BJ (cell line): ENCODE data around the gene VGLL4. TPM values are rescaled to one million over a fixed set of nuclear protein-coding genes. Genes with fewer than 3 reads are reported as not detected.

ENCODE experiments used
- CTCF ChIA-PET: fragments of 350-600 bp; formaldehyde crosslinking; extraction: SDS; loops from one replicate; lab custom pipeline; 2021; ENCODE audit warnings: antibody characterized with exemption, inconsistent platforms; lab: Yijun Ruan, JAX
- POLR2A ChIA-PET: fragments of 300-600 bp; sonication (Branson Sonifier 250); formaldehyde crosslinking; extraction: SDS; loops from one replicate; lab custom pipeline; 2021; ENCODE audit warnings: antibody characterized with exemption; lab: Charles Lee
- DNase-seq: peaks from one replicate; pipeline ENCODE4 v3.0.0-alpha.2; 2011; ENCODE audit warnings: low read depth
- H3K27me3 ChIP-seq: 2 replicates; pipeline ENCODE4 v1.6.0; 2011; ENCODE audit warnings: low read length; ENCODE audit not compliant: control insufficient read depth, insufficient read depth
- H3K36me3 ChIP-seq: 2 replicates; pipeline ENCODE4 v1.5.1; 2011; ENCODE audit warnings: low read length; ENCODE audit not compliant: control insufficient read depth, insufficient read depth
- H3K4me3 ChIP-seq: 2 replicates; pipeline ENCODE4 v1.5.1; 2011; ENCODE audit warnings: low read depth, mild to moderate bottlenecking, control low read depth, low read length
- polyA plus RNA-seq: library from polyadenylated mRNA; depleted of rRNA; stranded (reverse); fragments of >200 nt; gene quantifications from 2 replicates; pipeline ENCODE4 v1.2.3, GENCODE V29; 2011
- TF ChIP-seq, protein P1 (sequence below): IDR thresholded peaks from 2 replicates; pipeline ENCODE4 v1.5.1; 2011; ENCODE audit warnings: low read depth, mild to moderate bottlenecking, control low read depth, inconsistent platforms, low read length, moderate library complexity; ENCODE audit not compliant: insufficient read depth

VGLL4 gene
- polyA plus RNA-seq, 1 experiment = 31.3 TPM

DNA sequence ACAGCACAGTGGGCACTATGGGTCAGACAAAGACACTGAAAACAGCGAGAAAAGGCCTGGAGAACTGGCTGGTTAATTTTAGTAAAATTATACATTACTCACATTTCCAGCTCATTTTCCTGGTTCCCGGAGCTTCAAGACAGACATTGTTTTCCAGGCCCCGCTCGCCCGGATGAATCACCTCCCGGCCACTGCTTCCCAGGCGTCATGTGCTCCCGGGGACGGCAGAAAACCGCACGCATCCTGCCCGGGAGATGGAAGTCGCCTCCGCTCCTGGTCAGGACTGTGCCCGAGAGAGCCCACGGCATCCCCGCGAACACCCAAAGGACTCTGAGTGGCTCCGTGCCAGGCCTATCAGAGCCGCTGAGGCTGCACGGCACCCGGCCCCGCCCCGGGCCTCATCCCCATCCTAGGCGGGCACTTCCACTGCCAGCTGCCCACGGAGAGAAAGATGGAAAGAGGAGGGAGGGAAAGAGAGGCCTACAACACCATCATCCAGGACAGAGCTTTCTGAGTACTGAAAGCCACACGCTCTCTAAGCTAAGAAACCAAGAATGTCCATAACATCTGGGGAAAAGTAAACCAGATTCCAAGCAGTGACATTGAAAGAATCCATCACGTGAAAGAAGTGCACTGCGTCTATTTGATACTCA lies 75.1 kb downstream of the VGLL4 start:
- Histone ChIP-seq H3K27me3 (no peaks in the 10 kb centered on the region), H3K36me3 (peaks cover 14% of the 10 kb centered on the region), H3K4me3 (peak overlapping the region; percentile 30)
- TF ChIP-seq, protein P1, sequence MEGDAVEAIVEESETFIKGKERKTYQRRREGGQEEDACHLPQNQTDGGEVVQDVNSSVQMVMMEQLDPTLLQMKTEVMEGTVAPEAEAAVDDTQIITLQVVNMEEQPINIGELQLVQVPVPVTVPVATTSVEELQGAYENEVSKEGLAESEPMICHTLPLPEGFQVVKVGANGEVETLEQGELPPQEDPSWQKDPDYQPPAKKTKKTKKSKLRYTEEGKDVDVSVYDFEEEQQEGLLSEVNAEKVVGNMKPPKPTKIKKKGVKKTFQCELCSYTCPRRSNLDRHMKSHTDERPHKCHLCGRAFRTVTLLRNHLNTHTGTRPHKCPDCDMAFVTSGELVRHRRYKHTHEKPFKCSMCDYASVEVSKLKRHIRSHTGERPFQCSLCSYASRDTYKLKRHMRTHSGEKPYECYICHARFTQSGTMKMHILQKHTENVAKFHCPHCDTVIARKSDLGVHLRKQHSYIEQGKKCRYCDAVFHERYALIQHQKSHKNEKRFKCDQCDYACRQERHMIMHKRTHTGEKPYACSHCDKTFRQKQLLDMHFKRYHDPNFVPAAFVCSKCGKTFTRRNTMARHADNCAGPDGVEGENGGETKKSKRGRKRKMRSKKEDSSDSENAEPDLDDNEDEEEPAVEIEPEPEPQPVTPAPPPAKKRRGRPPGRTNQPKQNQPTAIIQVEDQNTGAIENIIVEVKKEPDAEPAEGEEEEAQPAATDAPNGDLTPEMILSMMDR = no peak
- POLR2A ChIA-PET = interaction anchor here (0.5 kb wide), 1 partner anchor 35 kb away, joined by 4 read pairs; no protein-coding TSS in a partner anchor
- peak; percentile 75 for DNase-seq
- CTCF ChIA-PET = interaction anchor here (0.7 to 2.1 kb wide), 5 partner anchors 19 to 83 kb away, joined by 3 to 5 read pairs (median 3); no protein-coding TSS in a partner anchor

DNA sequence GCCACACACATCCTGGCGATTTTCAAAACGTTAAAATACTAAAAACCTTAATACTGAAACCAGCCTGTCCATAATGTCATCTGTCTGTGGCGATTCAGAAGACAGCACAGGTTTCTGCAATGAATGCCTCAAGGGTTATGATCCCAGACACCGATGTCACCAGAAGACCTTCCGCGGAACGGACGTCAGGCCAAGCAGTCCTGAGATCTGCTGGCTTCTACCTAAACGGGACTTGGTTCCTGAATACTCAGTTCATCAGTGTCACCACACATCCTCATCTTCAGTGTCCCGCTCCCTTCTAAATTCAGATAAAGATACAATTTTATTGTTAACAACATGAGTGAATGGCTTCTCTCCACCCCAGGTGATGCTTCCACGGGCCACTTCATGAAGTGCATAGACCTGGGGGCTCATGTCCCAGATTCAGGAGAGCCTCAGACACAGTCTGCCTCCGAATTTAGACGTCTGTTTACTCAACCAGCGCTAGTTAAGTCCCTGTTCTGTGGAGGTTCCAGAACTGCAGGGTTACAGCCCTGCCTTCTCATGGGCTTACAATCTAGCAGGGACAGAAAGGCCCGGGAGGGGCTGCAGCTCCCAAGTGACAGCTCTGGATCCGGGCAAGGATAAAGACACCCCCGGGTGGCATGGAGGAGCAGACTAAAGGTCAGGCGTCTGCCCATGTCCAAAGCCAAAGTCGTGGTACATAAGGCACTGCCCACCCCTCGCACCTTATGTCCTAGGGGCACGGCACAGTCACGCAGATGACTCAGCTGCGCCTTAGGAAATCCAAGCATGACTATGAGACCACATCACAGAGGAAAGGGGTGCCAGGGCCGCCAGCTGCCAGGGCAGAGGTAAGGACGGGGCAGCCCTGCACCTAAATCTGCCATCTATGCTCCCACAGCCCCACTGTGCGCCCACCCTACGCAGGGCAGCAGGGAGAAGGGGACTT lies 75.9 kb downstream of the VGLL4 start:
- ChIA-PET POLR2A (no interaction called here), CTCF (interaction anchor here (0.7 to 2.1 kb wide), 5 partner anchors 20 to 84 kb away, joined by 3 to 5 read pairs (median 3); no protein-coding TSS in a partner anchor)
- Histone ChIP-seq H3K27me3 (no peaks in the 10 kb centered on the region), H3K36me3 (peaks cover 18% of the 10 kb centered on the region), H3K4me3 (peak overlapping the region; percentile 30)
- TF ChIP-seq, protein P1 = no peak
- no peak for DNase-seq

DNA sequence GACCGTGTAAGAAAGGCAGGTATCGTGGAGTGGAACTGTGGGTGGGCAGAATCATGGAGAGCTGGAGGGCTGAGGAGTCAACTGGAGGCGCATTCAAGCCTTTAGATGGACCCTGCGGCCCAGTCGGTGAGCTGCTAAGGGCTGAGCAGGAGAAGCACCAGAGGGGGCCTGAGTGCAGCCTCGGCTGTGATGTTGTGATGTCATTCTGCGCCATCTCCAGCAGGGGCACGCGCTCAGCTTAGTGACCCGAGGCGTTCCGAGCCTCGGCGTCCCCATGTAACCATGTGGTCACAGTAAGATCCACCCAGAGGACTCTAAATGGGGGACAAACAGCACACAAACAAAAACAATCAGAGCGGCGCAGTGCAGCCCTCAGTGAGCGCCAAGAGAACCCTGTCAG lies 76.8 kb downstream of the VGLL4 start:
- TF ChIP-seq, protein P1 = no peak
- POLR2A ChIA-PET = no interaction called here
- Histone ChIP-seq H3K4me3 (no peak overlapping the region), H3K36me3 (peaks cover 24% of the 10 kb centered on the region), H3K27me3 (no peaks in the 10 kb centered on the region)
- CTCF ChIA-PET = interaction anchor here (1.2 kb wide), 1 partner anchor 10 kb away, joined by 3 read pairs; no protein-coding TSS in a partner anchor
- no peak for DNase-seq

DNA sequence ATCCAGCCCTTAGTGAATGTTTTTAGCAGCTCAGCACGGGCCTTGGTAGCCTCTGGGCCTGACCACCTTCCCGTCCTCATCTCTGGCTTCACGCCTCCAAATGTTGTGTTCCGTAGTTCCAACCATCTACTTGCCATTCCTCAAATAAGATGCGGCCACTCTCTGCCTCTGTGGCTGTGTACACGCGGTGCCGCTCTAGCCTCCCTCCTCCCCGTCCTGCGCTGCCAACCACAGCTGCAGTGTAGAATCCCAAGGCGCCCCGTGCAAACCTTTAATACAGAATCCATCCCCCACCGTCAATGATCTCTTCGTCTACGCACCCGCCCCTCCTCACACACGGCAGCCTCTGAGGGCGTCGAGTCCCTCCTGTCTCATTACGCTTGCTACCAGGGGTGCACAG lies 77.2 kb downstream of the VGLL4 start:
- TF ChIP-seq, protein P1 = no peak
- POLR2A ChIA-PET = no interaction called here
- Histone ChIP-seq H3K27me3 (no peaks in the 10 kb centered on the region), H3K36me3 (peaks cover 24% of the 10 kb centered on the region), H3K4me3 (no peak overlapping the region)
- no peak for DNase-seq
- CTCF ChIA-PET = interaction anchor here (1.2 kb wide), 1 partner anchor 9 kb away, joined by 3 read pairs; no protein-coding TSS in a partner anchor

DNA sequence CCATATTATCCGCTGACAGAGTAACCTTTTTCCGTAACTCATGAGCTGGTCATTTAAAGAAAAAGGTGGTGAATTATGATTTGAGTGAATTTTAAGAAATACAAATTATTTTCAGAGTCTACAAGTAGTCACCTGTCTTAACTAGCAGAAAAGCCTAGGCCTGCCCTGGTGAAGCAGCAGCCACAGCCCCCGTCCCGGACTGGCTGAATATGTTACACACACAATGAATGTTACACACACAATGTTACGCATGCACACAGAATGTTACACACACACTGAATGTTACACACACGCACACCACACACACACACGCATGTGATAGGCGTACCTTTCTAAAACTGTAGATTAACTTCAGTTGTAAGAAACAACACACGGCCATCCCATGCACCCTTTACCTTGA lies 77.8 kb downstream of the VGLL4 start:
- H3K4me3 ChIP-seq = no peak overlapping the region
- no peaks in the 10 kb centered on the region for H3K27me3 ChIP-seq
- ChIA-PET POLR2A (no interaction called here), CTCF (interaction anchor here (0.8 to 1.2 kb wide), 2 partner anchors 9 to 15 kb away, joined by 3 read pairs; no protein-coding TSS in a partner anchor)
- no peak for DNase-seq
- H3K36me3 ChIP-seq = peaks cover 27% of the 10 kb centered on the region
- TF ChIP-seq, protein P1 = no peak
